ENCODE data around the gene STARD13.

DNA sequence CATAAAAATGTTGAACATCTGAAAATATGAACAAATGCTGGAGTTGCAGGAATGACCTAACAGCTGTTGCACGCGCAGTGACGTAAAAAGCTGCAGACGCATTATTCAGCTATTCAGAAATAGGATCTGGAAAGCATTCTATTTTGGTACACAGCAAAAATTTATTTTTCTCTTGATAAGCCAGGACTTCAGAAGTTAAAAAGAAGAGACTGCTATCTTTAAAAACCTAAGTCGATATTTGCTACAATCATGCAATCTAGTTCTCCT is 36.9 kb upstream of the STARD13 start:
- TF ChIP-seq CTCF (IDR thresholded peaks at IDR 0.05): no peak
- TF ChIP-seq EP300 (IDR thresholded peaks at IDR 0.05): no peak
